ENCODE results near the gene SH2D2A. TPM values are rescaled to one million over a fixed set of nuclear protein-coding genes. Genes with fewer than 3 reads are reported as not detected.

SH2D2A gene
- total and polyA plus RNA-seq, 9 of the 15 experiments (the other 6 are each of a cell fraction or from before 2014, with no cell fraction given) = 0.89 to 33.6 (median 6.9) TPM

DNA sequence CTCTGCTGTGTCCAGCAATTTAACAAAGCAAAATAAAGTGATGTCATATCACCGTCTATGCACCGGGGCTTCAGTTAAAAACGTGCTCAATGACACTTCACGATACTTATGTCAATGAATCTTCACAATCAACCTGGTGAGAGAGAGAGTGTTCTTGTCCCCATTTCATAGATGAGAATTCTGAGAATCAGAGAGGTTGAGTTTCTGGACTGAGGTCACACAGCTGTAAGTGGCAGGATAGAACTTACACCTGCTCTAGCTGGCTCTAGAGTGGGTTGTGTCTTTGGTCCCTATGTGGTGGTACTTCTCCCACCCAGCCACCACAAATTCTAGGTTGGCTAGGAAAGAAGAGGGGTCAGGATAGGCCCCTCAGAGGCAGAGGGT lies 49.2 kb upstream of the SH2D2A start (continued):
- TF ChIP-seq NR1H2 (CRISPR knock-in tag; IDR thresholded peaks at IDR 0.05) (0 out of 2 replicates have a peak, but pooled peaks have one; percentile 27), BRD9 (IDR thresholded peaks at IDR 0.05; ENCODE audit: low read depth, partially characterized antibody) (peak; percentile 71), SIN3A (IDR thresholded peaks at IDR 0.05; ENCODE audit: borderline replicate concordance in 2 of 2, control insufficient read depth in 1 of 2, low read depth in 2 of 2, low read length in 2 of 2) (no peak), ZFP36 (IDR thresholded peaks at IDR 0.05; ENCODE audit: low read depth, low read length, partially characterized antibody) (peak; percentile 95), PHB2 (IDR thresholded peaks at IDR 0.05; ENCODE audit: low read depth) (no peak), SAFB2 (IDR thresholded peaks at IDR 0.05; ENCODE audit: borderline replicate concordance, low read depth, low read length, severe bottlenecking) (no peak), ZC3H4 (CRISPR knock-in tag; IDR thresholded peaks at IDR 0.05; ENCODE audit: borderline replicate concordance) (no peak), MAFK (IDR thresholded peaks at IDR 0.05; ENCODE audit: low read length) (no peak), SOX6 (IDR thresholded peaks at IDR 0.05) (no peak), ZNF717 (CRISPR knock-in tag; IDR thresholded peaks at IDR 0.05) (no peak), SIRT6 (IDR thresholded peaks at IDR 0.05; ENCODE audit: low read depth, low read length) (no peak), CREM (IDR thresholded peaks at IDR 0.05; ENCODE audit: low read depth) (no peak), TBP (optimal IDR thresholded peaks at IDR 0.05; ENCODE audit: low read depth, low read length) (no peak), CBFA2T3 (IDR thresholded peaks at IDR 0.05) (no peak), NFIX (CRISPR knock-in tag; IDR thresholded peaks at IDR 0.05; ENCODE audit: low read depth) (no peak), CXXC5 (CRISPR knock-in tag; IDR thresholded peaks at IDR 0.05) (0 out of 2 replicates have a peak, but pooled peaks have one; percentile 6), HES1 (IDR thresholded peaks at IDR 0.05; ENCODE audit: low read depth) (no peak), ETS2 (tag; IDR thresholded peaks at IDR 0.05; ENCODE audit: borderline replicate concordance, poor library complexity, severe bottlenecking) (no peak), HEY1 (CRISPR knock-in tag; IDR thresholded peaks at IDR 0.05; ENCODE audit: borderline replicate concordance) (no peak), FOXA1 (IDR thresholded peaks at IDR 0.05; ENCODE audit: borderline replicate concordance) (no peak), SMARCA5 (IDR thresholded peaks at IDR 0.05) (peak; percentile 94), HDAC2 (IDR thresholded peaks at IDR 0.05) (peak; percentile 84), U2AF1 (optimal IDR thresholded peaks at IDR 0.05; ENCODE audit: low read depth, low read length) (no peak), NR3C1 (CRISPR knock-in tag; IDR thresholded peaks at IDR 0.05) (no peak), MEF2A (IDR thresholded peaks at IDR 0.05; ENCODE audit: control insufficient read depth, low read depth, low read length) (no peak), ZNF444 (CRISPR knock-in tag; IDR thresholded peaks at IDR 0.05) (no peak), ATF7 (IDR thresholded peaks at IDR 0.05) (0 out of 2 replicates have a peak, but pooled peaks have one; percentile 13), POLR2AphosphoS2 (IDR thresholded peaks at IDR 0.05; ENCODE audit: low read length) (no peak), HDAC1 (IDR thresholded peaks at IDR 0.05) (peak in 1 of 2 experiments; percentile 21; a peak in 1 of 4 replicates), SREBF2 (CRISPR knock-in tag; IDR thresholded peaks at IDR 0.05) (no peak), SRSF3 (IDR thresholded peaks at IDR 0.05; ENCODE audit: insufficient read depth, low read length) (no peak), SMC3 (conservative IDR thresholded peaks at IDR 0.05; ENCODE audit: insufficient read depth, low read depth, low read length) (no peak)
- TF ChIP-seq, protein P1, sequence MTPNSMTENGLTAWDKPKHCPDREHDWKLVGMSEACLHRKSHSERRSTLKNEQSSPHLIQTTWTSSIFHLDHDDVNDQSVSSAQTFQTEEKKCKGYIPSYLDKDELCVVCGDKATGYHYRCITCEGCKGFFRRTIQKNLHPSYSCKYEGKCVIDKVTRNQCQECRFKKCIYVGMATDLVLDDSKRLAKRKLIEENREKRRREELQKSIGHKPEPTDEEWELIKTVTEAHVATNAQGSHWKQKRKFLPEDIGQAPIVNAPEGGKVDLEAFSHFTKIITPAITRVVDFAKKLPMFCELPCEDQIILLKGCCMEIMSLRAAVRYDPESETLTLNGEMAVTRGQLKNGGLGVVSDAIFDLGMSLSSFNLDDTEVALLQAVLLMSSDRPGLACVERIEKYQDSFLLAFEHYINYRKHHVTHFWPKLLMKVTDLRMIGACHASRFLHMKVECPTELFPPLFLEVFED (CRISPR knock-in tag; conservative IDR thresholded peaks at IDR 0.05) = no peak

Data from K562 (cell line).